T-helper 17 cell (primary cell): ENCODE measurements around the gene ZMYND11. TPM values are rescaled to one million over a fixed set of nuclear protein-coding genes. Genes with fewer than 3 reads are reported as not detected.
A peak's percentile ranks its signal among the peaks of the same experiment; 100 is the strongest.

Experiments used
- ATAC-seq: fragments of 150-1000 bp; cut with Tn5 transposase; 2 replicates; pipeline ENCODE4 v1.10.0; 2021; ENCODE audit warnings: mild to moderate bottlenecking, moderate library complexity
- DNase-seq, 3 donors: peaks; one replicate each; pipeline versions ENCODE4 v3.0.0 to v3.0.0-alpha.2; 2020 to 2021
- H3K9me3 ChIP-seq: one replicate; pipeline ENCODE4 v1.7.0; 2013; ENCODE audit warnings: low read length, mild to moderate bottlenecking; ENCODE audit not compliant: control insufficient read depth, poor library complexity, severe bottlenecking
- H3K27ac Mint-ChIP-seq: one replicate; pipeline ENCODE4 v1.8.0; 2022; ENCODE audit warnings: mild to moderate bottlenecking, moderate library complexity, mixed read lengths
- H3K27me3 Mint-ChIP-seq: one replicate; pipeline ENCODE4 v1.8.0; 2022; ENCODE audit warnings: mixed read lengths
- H3K36me3 Mint-ChIP-seq: one replicate; pipeline ENCODE4 v1.8.0; 2022; ENCODE audit warnings: low read depth, mixed read lengths
- H3K4me1 Mint-ChIP-seq: one replicate; pipeline ENCODE4 v1.8.0; 2022; ENCODE audit warnings: mild to moderate bottlenecking, mixed read lengths
- H3K4me3 Mint-ChIP-seq: one replicate; pipeline ENCODE4 v1.8.0; 2022; ENCODE audit warnings: mild to moderate bottlenecking, moderate library complexity, mixed read lengths
- total RNA-seq, 4 donors: library from RNA in 2 of 4; stranded (reverse) in 2 of 4; gene quantifications; one replicate each; pipeline ENCODE4 v1.2.3 and lab custom pipeline; 2022 to 2026

ZMYND11 gene
- total RNA-seq (10 to 100 TPM; 41.3 TPM), total RNA-seq (lab: John Stamatoyannopoulos, UW) (97.4 to 130 reads per million in 2 donors)

DNA sequence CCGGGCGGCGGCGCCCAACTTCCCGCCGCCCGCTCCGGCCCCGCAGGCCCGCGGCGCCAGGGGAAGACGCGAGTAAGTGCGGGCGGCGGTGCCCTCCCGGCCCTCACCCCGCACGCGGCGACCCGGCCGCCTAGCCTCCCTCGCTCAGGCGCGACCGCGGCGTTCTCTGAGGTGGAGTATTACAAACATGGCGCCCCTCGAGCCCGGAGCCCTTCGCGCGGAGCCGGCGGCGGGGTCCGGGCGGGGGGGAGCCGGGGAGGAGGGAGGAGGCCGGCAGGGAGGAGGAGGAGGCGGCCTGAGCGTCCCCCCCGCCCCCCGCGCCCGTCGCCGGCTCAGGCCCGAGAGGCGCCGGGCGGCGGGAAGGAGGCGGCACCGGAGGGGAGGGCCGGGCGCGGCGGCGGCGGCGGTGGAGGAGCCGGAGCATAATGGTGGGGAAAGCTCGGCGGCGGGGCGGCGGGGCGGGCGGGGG, at the start of gene ZMYND11:
Gene ZMYND11 (plus strand): TSS at position 324 of the 469 bp plus-strand sequence. CDS start 44,558 bp downstream, outside the sequence.
- peak within 1 kb of the TSS; percentile 89 for H3K27ac Mint-ChIP-seq
- peak; percentile 47 to 64 (median 63) for DNase-seq
- H3K9me3 ChIP-seq = no peaks in the 10 kb centered on the region
- peak within 1 kb of the TSS; percentile 92 for H3K4me3 Mint-ChIP-seq
- ATAC-seq = peak; percentile 66
- H3K27me3 Mint-ChIP-seq = no peaks in the 10 kb centered on the region
- no peaks in the 10 kb centered on the region for H3K36me3 Mint-ChIP-seq
- peaks cover 21% of the 10 kb centered on the region for H3K4me1 Mint-ChIP-seq

DNA sequence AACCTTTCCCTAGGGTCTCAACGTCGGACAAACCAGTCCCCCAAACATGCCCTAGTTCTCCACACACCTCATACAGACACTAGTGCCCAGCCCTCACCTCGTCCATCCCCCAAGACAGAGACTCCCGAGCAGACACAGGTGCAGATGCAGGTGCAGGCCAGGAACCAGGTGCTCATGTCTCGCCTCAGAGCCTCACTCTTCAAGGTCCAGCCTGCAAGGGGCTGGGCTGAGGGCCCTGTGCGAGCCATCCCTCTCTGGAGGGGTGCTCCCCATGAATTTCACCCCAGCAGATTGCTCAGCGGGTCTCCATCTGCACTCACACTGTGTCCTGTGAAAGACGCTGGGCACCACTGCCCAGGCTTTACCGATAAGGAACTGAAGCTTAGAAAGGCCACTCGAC, 49.2 kb upstream of the ZMYND11 start:
- H3K36me3 Mint-ChIP-seq = peaks cover 4% of the 10 kb centered on the region
- no peaks in the 10 kb centered on the region for H3K9me3 ChIP-seq
- no peak overlapping the region for H3K4me3 Mint-ChIP-seq
- no peak overlapping the region for H3K27ac Mint-ChIP-seq
- H3K27me3 Mint-ChIP-seq = peaks cover 17% of the 10 kb centered on the region
- no peak for DNase-seq
- H3K4me1 Mint-ChIP-seq = peaks cover 10% of the 10 kb centered on the region
- ATAC-seq = no peak

DNA sequence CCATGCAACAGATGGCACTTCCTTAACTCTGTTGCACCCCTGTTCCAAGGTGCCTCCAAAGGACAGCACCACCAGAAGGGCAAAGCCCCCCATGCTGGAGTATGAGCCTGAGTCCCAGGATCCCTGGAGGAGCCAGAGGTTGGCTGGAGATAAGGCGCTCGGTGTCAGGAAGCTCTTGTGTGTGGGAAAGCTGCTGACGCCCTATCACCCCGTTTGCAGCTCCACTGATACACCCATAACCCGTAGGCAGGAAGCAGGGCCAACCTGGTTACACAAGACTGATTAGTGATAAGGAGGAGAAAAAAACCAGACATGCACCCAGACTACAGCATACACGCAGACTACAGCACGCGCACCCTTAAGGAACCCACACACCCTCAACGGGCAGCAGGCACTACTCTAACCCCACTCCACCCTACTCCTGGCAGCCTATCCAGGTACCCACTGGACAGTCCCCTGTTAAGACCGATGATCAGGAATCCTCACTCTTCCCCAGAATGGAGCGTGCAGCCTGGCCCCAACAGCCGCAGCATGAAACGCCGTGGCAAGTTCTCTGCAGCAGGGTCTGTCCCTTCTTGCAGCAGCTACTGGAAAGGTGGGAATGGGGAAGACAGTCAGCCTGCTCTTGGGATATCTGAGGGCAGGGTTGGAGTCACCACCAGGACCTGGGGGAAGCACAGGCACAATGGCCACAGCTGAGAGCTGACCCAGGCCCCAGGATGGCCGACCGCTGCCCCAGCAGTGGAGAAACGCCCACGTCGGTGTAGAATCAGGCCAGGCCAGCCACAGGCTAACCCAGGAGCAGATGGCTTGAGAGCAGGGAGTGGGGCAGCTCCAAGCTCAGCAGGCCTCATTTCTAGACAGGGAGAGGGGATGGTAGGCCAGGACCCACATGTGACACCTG, 47.8 kb upstream of the ZMYND11 start:
- Mint-ChIP-seq H3K27me3 (peaks cover 10% of the 10 kb centered on the region), H3K27ac (peak overlapping the region; percentile 60), H3K4me3 (peak overlapping the region; percentile 74), H3K4me1 (peaks cover 10% of the 10 kb centered on the region), H3K36me3 (peaks cover 2% of the 10 kb centered on the region)
- ATAC-seq = peak; percentile 73
- no peak for DNase-seq
- no peaks in the 10 kb centered on the region for H3K9me3 ChIP-seq

DNA sequence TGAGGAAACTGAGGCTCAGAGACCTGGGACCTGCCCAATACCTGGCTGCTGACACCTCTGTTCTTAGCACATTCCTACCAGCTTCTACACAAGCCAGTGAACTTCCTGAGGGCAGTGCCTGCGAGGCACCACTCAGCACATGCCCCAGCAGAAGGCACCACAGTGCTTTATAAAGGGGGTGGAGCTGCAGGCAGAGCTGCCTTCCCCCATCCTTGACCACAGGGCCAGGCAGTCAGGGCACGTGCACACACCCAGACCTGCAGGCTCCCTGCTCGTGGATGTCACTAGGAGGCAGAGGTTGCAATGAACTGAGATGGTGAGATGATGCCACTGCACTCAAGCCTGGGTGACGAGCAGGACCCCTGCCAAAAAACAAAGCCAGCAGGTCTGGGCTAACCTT, 47.0 kb upstream of the ZMYND11 start:
- Mint-ChIP-seq H3K36me3 (peaks cover under 1% of the 10 kb centered on the region), H3K4me3 (no peak overlapping the region), H3K27me3 (peaks cover 5% of the 10 kb centered on the region), H3K4me1 (peaks cover 8% of the 10 kb centered on the region), H3K27ac (peak overlapping the region; percentile 60)
- ATAC-seq (no peak), DNase-seq (no peak)
- no peaks in the 10 kb centered on the region for H3K9me3 ChIP-seq

DNA sequence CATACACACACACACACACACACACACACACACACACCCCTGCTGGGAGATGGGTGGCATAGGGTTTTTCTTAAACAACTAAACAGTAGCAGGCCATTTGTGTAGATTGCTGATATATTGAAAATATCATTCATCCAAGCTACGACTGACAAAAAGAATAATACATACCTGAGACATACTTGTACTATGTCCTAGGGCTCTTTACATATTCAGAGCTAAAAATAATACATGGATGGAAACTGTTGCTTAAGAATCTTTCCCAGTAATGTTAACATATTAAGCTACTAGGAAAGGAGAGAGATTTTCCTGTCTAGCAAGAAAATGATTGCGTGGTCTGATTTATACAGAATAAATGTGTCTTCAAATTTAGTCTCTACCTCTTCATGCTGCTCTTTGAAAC, 46.0 kb upstream of the ZMYND11 start:
- H3K27me3 Mint-ChIP-seq = no peaks in the 10 kb centered on the region
- no peaks in the 10 kb centered on the region for H3K36me3 Mint-ChIP-seq
- no peak overlapping the region for H3K4me3 Mint-ChIP-seq
- H3K4me1 Mint-ChIP-seq = peaks cover 7% of the 10 kb centered on the region
- H3K27ac Mint-ChIP-seq = no peak overlapping the region
- DNase-seq (no peak), ATAC-seq (no peak)
- H3K9me3 ChIP-seq = no peaks in the 10 kb centered on the region

DNA sequence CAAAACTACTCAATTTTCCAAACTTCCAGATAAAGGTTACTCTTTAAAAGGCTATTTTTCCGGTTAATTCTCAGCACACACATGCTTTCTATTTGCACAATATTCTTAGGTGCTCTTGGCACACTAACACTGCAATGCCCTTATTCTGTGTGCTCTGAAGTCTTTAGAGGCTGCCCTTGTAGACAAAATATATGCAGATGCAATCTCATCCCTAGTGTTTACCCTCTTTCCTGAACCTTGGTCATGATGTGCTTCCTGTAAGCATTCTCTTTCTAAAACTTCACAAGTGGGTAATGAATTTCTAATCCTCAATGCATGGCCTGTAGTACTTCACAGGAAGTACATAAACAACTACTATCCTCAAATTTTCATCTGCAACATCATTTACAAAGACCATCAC, 45.1 kb upstream of the ZMYND11 start:
- Mint-ChIP-seq H3K27ac (no peak overlapping the region), H3K4me1 (peaks cover 7% of the 10 kb centered on the region), H3K27me3 (no peaks in the 10 kb centered on the region), H3K36me3 (no peaks in the 10 kb centered on the region), H3K4me3 (no peak overlapping the region)
- DNase-seq (no peak), ATAC-seq (no peak)
- no peaks in the 10 kb centered on the region for H3K9me3 ChIP-seq

DNA sequence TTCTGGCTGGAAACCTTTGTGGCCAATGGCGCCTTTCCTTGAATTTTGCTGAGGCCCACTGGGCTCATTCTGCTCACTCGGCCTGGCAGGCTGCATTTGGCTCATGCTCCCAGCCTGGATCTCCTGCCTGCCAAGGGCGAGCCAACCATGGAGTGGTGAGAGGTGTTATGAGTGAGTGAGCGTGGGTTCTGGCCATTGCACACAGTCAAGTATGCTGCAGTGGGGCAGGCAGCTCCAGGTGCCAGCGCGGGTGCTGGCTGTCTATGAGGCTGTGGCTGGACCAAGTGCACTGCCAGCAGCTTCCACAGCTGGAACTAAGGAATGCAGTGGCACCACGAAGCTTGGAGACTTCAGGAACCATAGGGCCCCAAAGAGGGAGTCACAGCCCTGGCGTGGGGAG, 43.9 kb upstream of the ZMYND11 start:
- no peaks in the 10 kb centered on the region for H3K9me3 ChIP-seq
- Mint-ChIP-seq H3K36me3 (no peaks in the 10 kb centered on the region), H3K27me3 (no peaks in the 10 kb centered on the region), H3K27ac (no peak overlapping the region), H3K4me1 (peaks cover 7% of the 10 kb centered on the region), H3K4me3 (no peak overlapping the region)
- no peak for ATAC-seq
- DNase-seq = no peak

DNA sequence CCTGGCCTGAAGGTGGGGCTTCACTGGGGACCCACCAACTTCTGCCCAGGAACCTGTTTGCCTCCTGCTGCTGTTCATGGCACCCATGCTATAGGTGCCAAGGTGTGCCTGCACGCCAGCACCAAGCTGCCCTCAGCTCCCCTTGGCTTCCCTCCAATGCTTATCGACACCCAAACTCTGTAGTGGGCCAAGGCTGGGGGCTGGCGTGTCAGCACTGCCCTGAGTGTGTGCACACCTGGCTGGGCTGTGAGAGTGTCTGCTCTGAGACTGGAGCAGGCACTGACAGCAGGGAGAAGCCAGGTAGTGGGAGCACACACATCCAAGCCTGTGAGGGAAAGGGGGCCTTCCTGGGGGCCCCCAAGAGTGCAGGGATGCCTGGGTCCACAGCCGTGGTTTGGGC, 43.1 kb upstream of the ZMYND11 start:
- ATAC-seq (no peak), DNase-seq (no peak)
- Mint-ChIP-seq H3K27ac (no peak overlapping the region), H3K36me3 (no peaks in the 10 kb centered on the region), H3K27me3 (no peaks in the 10 kb centered on the region), H3K4me1 (peaks cover 6% of the 10 kb centered on the region), H3K4me3 (no peak overlapping the region)
- no peaks in the 10 kb centered on the region for H3K9me3 ChIP-seq

DNA sequence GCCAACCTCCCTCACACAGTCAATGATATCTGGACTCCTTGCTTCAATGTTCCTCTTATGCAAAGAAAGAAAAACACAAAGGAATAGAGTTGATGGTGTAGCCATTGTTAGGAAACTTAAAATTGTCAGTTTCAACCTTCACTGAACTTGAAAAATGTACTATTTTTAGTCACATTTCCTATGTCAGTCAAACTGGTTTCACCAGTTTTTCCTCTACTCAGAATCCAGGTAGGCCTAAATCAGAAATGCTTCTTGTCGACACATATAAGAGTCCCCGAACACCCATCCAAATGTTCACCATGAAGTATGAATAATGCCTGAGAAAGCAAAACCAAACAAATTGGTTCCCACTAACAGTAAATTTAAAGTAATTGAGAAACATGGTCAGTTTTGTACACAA, 42.4 kb upstream of the ZMYND11 start:
- Mint-ChIP-seq H3K27ac (no peak overlapping the region), H3K4me1 (peaks cover 2% of the 10 kb centered on the region), H3K4me3 (no peak overlapping the region), H3K36me3 (no peaks in the 10 kb centered on the region), H3K27me3 (no peaks in the 10 kb centered on the region)
- H3K9me3 ChIP-seq = no peaks in the 10 kb centered on the region
- DNase-seq (no peak), ATAC-seq (no peak)

DNA sequence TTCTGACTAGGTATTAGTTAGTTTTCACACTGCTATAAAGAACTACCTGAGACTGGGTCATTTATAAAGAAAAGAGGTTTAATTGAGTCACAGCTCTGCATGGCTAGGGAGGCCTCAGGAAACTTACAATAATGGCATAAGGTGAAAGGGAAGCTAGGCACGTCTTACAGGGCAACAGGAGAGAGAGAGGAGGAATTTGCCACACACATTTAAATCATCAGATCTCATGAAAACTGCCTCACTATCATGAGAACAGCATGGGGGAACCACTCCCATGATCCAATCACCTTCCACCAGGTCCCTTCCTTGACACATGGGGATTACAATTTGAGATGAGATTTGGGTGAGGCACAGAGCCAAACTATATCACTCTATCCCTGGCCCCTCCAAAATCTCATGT, 40.6 kb upstream of the ZMYND11 start:
- H3K4me1 Mint-ChIP-seq = no peaks in the 10 kb centered on the region
- no peaks in the 10 kb centered on the region for H3K27me3 Mint-ChIP-seq
- no peak overlapping the region for H3K27ac Mint-ChIP-seq
- H3K36me3 Mint-ChIP-seq = no peaks in the 10 kb centered on the region
- H3K4me3 Mint-ChIP-seq = no peak overlapping the region
- ATAC-seq (no peak), DNase-seq (no peak)
- no peaks in the 10 kb centered on the region for H3K9me3 ChIP-seq

DNA sequence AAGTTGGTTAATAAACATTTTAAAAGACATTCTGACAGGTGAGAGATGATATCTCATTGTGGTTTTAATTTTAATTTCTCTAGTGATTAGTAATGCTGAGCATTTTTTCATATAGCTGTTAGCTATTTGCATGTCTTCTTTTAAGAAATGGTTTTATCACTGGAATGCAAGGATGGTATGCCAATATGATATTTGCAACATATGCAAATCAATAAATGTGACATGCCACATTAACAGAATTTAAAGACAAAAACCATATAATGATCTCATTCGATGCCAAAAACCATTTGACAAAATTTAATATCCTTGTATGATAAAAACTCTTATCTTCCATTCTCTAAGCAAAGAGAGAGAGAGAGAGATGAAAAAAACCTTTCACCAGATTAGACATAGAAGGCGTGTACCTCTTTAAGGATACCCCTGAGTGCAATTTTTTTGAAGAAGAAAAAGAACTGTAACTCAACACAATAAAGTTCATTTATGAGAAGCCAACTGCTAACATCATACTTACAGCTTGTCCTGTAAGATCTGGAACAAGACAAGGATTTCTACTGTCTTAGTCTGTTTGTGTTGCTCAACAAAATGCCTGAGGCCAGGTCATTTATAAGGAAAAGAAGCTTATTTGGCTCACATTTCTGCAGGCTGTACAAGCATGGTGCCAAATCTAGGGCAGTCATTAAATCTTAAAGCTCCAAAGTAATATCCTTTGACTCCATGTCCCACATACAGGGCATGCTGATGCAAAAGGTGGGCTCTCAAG, 39.7 kb upstream of the ZMYND11 start:
- DNase-seq (no peak), ATAC-seq (no peak)
- H3K4me1 Mint-ChIP-seq = no peaks in the 10 kb centered on the region
- no peak overlapping the region for H3K4me3 Mint-ChIP-seq
- H3K27ac Mint-ChIP-seq = no peak overlapping the region
- no peaks in the 10 kb centered on the region for H3K27me3 Mint-ChIP-seq
- H3K9me3 ChIP-seq = no peaks in the 10 kb centered on the region
- no peaks in the 10 kb centered on the region for H3K36me3 Mint-ChIP-seq

DNA sequence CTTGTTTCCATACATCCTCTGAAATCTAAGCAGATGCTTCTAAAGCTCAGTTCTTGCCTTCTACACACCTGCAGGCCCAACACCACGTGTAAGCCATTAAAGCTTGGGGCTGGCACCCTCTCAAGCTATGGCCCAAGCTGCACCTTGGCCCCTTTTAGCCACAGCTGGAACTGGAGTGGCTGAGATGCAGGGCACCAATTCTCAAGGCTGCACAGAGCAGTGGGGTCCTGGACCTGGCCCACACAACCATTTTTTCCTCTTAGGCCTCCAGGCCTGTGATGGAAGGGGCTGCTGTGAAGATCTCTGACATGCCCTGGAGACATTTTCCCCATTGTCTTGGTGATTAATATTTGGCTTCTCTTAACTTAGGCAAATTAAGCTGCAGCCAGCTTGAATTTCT, 38.8 kb upstream of the ZMYND11 start:
- Mint-ChIP-seq H3K4me3 (no peak overlapping the region), H3K4me1 (no peaks in the 10 kb centered on the region), H3K27ac (no peak overlapping the region), H3K36me3 (no peaks in the 10 kb centered on the region), H3K27me3 (no peaks in the 10 kb centered on the region)
- H3K9me3 ChIP-seq = no peaks in the 10 kb centered on the region
- ATAC-seq = no peak
- DNase-seq = no peak

DNA sequence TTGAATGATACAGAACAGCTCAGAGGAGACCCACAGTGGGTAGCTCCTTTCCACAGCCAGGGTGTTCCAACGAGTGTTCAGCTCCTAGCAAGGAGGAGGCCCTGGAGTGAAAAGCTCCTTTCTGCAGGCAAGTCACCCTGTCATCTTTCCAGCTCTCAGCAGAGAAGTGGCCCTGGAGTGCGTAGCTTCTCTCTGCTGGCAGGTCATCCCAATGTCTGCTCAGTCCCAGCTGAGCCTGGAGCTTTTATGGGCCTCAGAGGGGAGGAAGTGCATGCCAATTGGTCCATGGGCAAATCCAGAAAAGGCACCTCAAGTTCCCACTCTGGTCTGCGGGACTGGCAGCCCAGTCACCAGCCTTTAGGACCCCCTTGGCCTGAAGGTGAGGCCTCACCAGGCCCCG, 30.8 kb upstream of the ZMYND11 start:
- no peaks in the 10 kb centered on the region for H3K9me3 ChIP-seq
- peaks cover 2% of the 10 kb centered on the region for H3K36me3 Mint-ChIP-seq
- DNase-seq (no peak), ATAC-seq (no peak)
- peaks cover 6% of the 10 kb centered on the region for H3K27me3 Mint-ChIP-seq
- H3K27ac Mint-ChIP-seq = no peak overlapping the region
- no peak overlapping the region for H3K4me3 Mint-ChIP-seq
- H3K4me1 Mint-ChIP-seq = peaks cover 5% of the 10 kb centered on the region
